ENCODE measurements around the gene COL28A1.

The COL28A1 gene

GRCh38 chr7:7347045-7347444 is 188.6 kb downstream of the COL28A1 start:
- DNase-seq (ENCODE audit: low spot score) = no peak
- TF ChIP-seq CTCF (IDR thresholded peaks at IDR 0.05; ENCODE audit: extremely low read depth, missing control alignments) = no peak

GRCh38 chr7:7344583-7344982 is 191.1 kb downstream of the COL28A1 start:
- no peak for DNase-seq (ENCODE audit: low spot score)
- no peak for TF ChIP-seq CTCF (IDR thresholded peaks at IDR 0.05; ENCODE audit: extremely low read depth, missing control alignments)

- TF ChIP-seq CTCF (IDR thresholded peaks at IDR 0.05; ENCODE audit: extremely low read depth, missing control alignments) = no peak
- no peak for DNase-seq (ENCODE audit: low spot score)
These were observed 199.8 kb downstream of the COL28A1 start for GRCh38 chr7:7335909-7336308.

GRCh38 chr7:7335215-7335614 is 200.5 kb downstream of the COL28A1 start:
- DNase-seq (ENCODE audit: low spot score) = no peak
- no peak for TF ChIP-seq CTCF (IDR thresholded peaks at IDR 0.05; ENCODE audit: extremely low read depth, missing control alignments)

GRCh38 chr7:7333610-7334009 is 202.1 kb downstream of the COL28A1 start:
- no peak for DNase-seq (ENCODE audit: low spot score)
- TF ChIP-seq CTCF (IDR thresholded peaks at IDR 0.05; ENCODE audit: extremely low read depth, missing control alignments) = no peak

GRCh38 chr7:7331523-7331922 is 204.2 kb downstream of the COL28A1 start:
- no peak for TF ChIP-seq CTCF (IDR thresholded peaks at IDR 0.05; ENCODE audit: extremely low read depth, missing control alignments)
- DNase-seq (ENCODE audit: low spot score) = no peak

GRCh38 chr7:7330997-7331396 is 204.7 kb downstream of the COL28A1 start:
- DNase-seq (ENCODE audit: low spot score) = no peak

More at GRCh38 chr7:7330997-7331396, 204.7 kb downstream of the COL28A1 start:
- no peak for TF ChIP-seq CTCF (IDR thresholded peaks at IDR 0.05; ENCODE audit: extremely low read depth, missing control alignments)
